ENCODE results near the gene BMP5. TPM values are rescaled to one million over a fixed set of nuclear protein-coding genes. Genes with fewer than 3 reads are reported as not detected.

BMP5 gene
- total and polyA plus RNA-seq, 9 of the 15 experiments (the other 6 are each of a cell fraction or from before 2014, with no cell fraction given), result not detected

DNA sequence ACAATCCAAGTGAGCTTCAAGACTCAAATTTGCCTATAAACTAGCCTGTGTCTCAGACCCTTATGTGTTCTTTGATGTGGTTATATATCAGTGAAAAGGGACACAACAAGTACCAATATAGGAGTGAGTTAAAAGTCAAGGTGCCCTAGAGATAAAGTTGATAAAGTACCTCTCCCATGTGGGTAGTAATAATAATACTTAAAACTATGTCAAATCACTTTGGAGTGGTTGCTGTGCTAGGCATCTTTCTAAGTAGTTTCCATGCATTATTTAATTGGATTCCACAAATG lies 100.4 kb downstream of the BMP5 start:
- Histone ChIP-seq H3K4me2 (ENCODE audit: insufficient read depth, low read length) (no peak overlapping the region), H3K4me3 (no peak overlapping the region), H3K36me3 (ENCODE audit: control insufficient read depth, insufficient read depth, low read length) (no peaks in the 10 kb centered on the region), H3K9ac (ENCODE audit: insufficient read depth in 1 of 2, low read depth in 2 of 2, low read length in 2 of 2) (no peak overlapping the region), H3K9me1 (ENCODE audit: control insufficient read depth, insufficient read depth, low read length) (no peaks in the 10 kb centered on the region), H3K27me3 (ENCODE audit: control insufficient read depth in 2 of 2, insufficient read depth in 2 of 2, low read length in 2 of 2) (no peaks in the 10 kb centered on the region), H3K79me2 (ENCODE audit: control insufficient read depth, insufficient read depth, low read length) (no peaks in the 10 kb centered on the region), H3K9me3 (replicated peaks; ENCODE audit: control insufficient read depth, insufficient read depth, low read depth, low read length) (no peaks in the 10 kb centered on the region), H3K4me1 (replicated peaks in 1 of 2; ENCODE audit: control insufficient read depth in 2 of 2, insufficient read depth in 2 of 2, low read length in 2 of 2) (no peaks in the 10 kb centered on the region), H3K27ac (ENCODE audit: extremely low read depth, low read depth, low read length) (no peak overlapping the region), H2AFZ (ENCODE audit: low read depth, low read length) (no peak overlapping the region), H4K20me1 (replicated peaks; ENCODE audit: control insufficient read depth, insufficient read depth, low read length) (no peaks in the 10 kb centered on the region)
- intact Hi-C loops (cut with micrococcal nuclease), result no loop called here
- DNase-seq (ENCODE audit: extremely low read depth in 1 of 4, low spot score in 3 of 4) (no peak), FAIRE-seq (no peak), ATAC-seq (no peak)
- POLR2A ChIA-PET, result no interaction called here
- in situ Hi-C loops (cut with MboI), result no loop called here
- BruUV-seq (replicated peaks), result no TSS peak
- TF ChIP-seq KLF16 (IDR thresholded peaks at IDR 0.05) (no peak), PTBP1 (IDR thresholded peaks at IDR 0.05; ENCODE audit: low read depth, low read length) (no peak), ARID1B (IDR thresholded peaks at IDR 0.05) (no peak), FOXJ3 (CRISPR knock-in tag; IDR thresholded peaks at IDR 0.05) (no peak), MIER1 (IDR thresholded peaks at IDR 0.05; ENCODE audit: low read depth) (no peak), NR3C1 (CRISPR knock-in tag; IDR thresholded peaks at IDR 0.05) (no peak), FOSL1 (tag; conservative IDR thresholded peaks at IDR 0.05) (no peak), HNRNPH1 (optimal IDR thresholded peaks at IDR 0.05; ENCODE audit: low read depth, low read length) (no peak)
- TF ChIP-seq, protein P1, sequence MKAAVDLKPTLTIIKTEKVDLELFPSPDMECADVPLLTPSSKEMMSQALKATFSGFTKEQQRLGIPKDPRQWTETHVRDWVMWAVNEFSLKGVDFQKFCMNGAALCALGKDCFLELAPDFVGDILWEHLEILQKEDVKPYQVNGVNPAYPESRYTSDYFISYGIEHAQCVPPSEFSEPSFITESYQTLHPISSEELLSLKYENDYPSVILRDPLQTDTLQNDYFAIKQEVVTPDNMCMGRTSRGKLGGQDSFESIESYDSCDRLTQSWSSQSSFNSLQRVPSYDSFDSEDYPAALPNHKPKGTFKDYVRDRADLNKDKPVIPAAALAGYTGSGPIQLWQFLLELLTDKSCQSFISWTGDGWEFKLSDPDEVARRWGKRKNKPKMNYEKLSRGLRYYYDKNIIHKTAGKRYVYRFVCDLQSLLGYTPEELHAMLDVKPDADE (conservative IDR thresholded peaks at IDR 0.05; ENCODE audit: control insufficient read depth, low read depth, low read length), result no peak
- TF ChIP-seq, protein P2, sequence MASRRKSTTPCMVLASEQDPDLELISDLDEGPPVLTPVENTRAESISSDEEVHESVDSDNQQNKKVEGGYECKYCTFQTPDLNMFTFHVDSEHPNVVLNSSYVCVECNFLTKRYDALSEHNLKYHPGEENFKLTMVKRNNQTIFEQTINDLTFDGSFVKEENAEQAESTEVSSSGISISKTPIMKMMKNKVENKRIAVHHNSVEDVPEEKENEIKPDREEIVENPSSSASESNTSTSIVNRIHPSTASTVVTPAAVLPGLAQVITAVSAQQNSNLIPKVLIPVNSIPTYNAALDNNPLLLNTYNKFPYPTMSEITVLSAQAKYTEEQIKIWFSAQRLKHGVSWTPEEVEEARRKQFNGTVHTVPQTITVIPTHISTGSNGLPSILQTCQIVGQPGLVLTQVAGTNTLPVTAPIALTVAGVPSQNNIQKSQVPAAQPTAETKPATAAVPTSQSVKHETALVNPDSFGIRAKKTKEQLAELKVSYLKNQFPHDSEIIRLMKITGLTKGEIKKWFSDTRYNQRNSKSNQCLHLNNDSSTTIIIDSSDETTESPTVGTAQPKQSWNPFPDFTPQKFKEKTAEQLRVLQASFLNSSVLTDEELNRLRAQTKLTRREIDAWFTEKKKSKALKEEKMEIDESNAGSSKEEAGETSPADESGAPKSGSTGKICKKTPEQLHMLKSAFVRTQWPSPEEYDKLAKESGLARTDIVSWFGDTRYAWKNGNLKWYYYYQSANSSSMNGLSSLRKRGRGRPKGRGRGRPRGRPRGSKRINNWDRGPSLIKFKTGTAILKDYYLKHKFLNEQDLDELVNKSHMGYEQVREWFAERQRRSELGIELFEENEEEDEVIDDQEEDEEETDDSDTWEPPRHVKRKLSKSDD (conservative IDR thresholded peaks at IDR 0.05; ENCODE audit: low read length), result no peak
- TF ChIP-seq, protein P3, sequence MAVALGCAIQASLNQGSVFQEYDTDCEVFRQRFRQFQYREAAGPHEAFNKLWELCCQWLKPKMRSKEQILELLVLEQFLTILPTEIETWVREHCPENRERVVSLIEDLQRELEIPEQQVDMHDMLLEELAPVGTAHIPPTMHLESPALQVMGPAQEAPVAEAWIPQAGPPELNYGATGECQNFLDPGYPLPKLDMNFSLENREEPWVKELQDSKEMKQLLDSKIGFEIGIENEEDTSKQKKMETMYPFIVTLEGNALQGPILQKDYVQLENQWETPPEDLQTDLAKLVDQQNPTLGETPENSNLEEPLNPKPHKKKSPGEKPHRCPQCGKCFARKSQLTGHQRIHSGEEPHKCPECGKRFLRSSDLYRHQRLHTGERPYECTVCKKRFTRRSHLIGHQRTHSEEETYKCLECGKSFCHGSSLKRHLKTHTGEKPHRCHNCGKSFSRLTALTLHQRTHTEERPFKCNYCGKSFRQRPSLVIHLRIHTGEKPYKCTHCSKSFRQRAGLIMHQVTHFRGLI (CRISPR knock-in tag; IDR thresholded peaks at IDR 0.05), result no peak
- CTCF ChIA-PET (ENCODE audit: low intra/inter-chr PET ratio), result no interaction called here

Measured in K562 (cell line).